NOMO-1 treated with dmso at 0.1 percent for 144 hours (cell line): ENCODE results near the gene ARRB2.

Experiments
- DNase-seq: peaks from one replicate; lab custom pipeline; 2025; ENCODE audit not compliant: unreplicated experiment; lab: John Stamatoyannopoulos, UW

The ARRB2 gene

GRCh38 chr17:4748686-4749085, 38.3 kb downstream of the ARRB2 start:
- no peak for DNase-seq

GRCh38 chr17:4750606-4751005, 40.2 kb downstream of the ARRB2 start:
- no peak for DNase-seq

- DNase-seq = no peak
Measured at GRCh38 chr17:4751932-4752331, 41.5 kb downstream of the ARRB2 start.

GRCh38 chr17:4753392-4753791, 43.0 kb downstream of the ARRB2 start:
- DNase-seq = no peak

GRCh38 chr17:4759776-4760236, 49.4 kb downstream of the ARRB2 start:
- DNase-seq = no peak

- peak; percentile 13 for DNase-seq
Measured at GRCh38 chr17:4764595-4764994, 54.2 kb downstream of the ARRB2 start.

GRCh38 chr17:4766201-4766600, 55.8 kb downstream of the ARRB2 start:
- DNase-seq = peak; percentile 19

- DNase-seq = no peak
Measured at GRCh38 chr17:4766723-4767122, 56.3 kb downstream of the ARRB2 start.

GRCh38 chr17:4768298-4768697, 57.9 kb downstream of the ARRB2 start:
- peak; percentile 14 for DNase-seq

GRCh38 chr17:4769628-4770027, 59.2 kb downstream of the ARRB2 start:
- DNase-seq = no peak
